GM19025 (cell line): Measurements from ENCODE around the gene MOV10.
"Not testable (repeated sequence)": the region's sequence is repeated elsewhere in the genome, so short reads cannot be mapped to it uniquely, and the experiment has no call there.

Source experiments
- ATAC-seq: cut with Tn5 transposase; IDR thresholded peaks from one replicate; pipeline ENCODE4 v1.9.1; 2021; ENCODE audit warnings: mild to moderate bottlenecking, low read depth, moderate library complexity; ENCODE audit not compliant: unreplicated experiment

The MOV10 gene, protein sequence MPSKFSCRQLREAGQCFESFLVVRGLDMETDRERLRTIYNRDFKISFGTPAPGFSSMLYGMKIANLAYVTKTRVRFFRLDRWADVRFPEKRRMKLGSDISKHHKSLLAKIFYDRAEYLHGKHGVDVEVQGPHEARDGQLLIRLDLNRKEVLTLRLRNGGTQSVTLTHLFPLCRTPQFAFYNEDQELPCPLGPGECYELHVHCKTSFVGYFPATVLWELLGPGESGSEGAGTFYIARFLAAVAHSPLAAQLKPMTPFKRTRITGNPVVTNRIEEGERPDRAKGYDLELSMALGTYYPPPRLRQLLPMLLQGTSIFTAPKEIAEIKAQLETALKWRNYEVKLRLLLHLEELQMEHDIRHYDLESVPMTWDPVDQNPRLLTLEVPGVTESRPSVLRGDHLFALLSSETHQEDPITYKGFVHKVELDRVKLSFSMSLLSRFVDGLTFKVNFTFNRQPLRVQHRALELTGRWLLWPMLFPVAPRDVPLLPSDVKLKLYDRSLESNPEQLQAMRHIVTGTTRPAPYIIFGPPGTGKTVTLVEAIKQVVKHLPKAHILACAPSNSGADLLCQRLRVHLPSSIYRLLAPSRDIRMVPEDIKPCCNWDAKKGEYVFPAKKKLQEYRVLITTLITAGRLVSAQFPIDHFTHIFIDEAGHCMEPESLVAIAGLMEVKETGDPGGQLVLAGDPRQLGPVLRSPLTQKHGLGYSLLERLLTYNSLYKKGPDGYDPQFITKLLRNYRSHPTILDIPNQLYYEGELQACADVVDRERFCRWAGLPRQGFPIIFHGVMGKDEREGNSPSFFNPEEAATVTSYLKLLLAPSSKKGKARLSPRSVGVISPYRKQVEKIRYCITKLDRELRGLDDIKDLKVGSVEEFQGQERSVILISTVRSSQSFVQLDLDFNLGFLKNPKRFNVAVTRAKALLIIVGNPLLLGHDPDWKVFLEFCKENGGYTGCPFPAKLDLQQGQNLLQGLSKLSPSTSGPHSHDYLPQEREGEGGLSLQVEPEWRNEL

DNA sequence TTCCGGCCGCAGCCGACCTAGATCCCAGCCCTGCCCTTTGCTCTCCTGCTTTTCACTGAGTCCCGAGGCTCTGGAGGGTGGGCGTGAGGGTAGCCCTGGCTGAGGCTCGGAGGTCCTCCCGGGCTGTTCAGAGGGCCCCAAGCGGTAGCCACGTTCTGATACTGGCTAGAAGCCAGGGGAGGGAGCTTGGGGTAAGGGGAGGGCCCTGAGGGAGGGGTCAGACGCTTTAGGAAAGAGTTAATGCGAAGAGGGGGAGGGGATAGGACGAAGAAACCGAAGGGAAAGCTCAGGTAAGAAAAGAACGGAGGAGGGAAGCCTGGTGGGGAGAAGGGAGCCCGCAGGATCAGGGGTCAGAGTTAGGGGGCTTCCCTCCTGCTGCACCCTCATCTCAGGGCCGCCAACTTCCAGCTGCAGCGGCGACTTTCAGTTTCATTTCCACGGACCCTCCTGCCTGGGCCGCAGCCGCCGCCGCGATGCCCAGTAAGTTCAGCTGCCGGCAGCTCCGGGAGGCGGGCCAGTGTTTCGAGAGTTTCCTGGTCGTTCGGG, at the start of gene MOV10:
MOV10 (plus strand) TSS at position 220 of the 546 bp plus-strand sequence; CDS start at position 474, 254 bp downstream.
- ATAC-seq, result peak; percentile 58

DNA sequence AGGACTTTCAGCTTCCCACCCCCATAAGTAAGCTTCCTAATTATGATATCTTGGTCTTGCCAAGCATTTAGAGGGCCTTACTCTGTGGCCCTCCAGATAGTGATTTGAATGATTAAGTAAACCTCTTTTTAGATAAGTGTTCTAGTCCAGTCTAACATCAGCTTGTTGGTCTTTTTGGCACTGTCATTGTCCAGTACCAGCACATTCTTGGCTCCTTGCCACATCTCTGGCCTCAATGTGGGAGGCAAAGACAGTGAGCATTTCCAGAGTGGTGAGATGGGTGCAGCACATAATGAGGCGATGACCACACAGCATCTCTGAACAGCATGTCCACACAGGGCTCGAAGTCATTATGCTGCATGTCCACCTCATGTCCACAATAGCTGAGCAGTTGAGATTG, 48.8 kb upstream of the MOV10 start:
- ATAC-seq, result no peak

DNA sequence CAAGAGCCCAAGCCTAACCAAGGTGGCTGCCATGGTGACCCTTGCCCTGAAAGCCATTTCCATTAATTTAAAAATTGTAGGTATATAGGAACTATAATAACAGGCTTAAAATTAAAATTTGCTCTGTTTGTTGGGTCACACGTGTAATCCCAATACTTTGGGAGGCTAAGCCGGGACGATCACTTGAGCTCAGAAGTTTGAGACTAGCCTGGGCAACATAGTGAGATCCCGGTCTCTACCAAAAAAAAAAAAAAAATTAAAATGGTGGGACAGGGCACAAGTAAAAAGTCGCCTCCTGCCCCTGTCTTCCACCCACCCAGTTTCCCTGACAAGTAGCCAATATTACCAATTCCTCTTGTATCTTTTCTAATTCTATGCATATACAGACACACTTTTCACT, 48.3 kb upstream of the MOV10 start:
- ATAC-seq, result no peak

GRCh38 chr1:112626887-112627286, 47.6 kb upstream of the MOV10 start:
- no peak for ATAC-seq

GRCh38 chr1:112628516-112628915, 45.9 kb upstream of the MOV10 start:
- ATAC-seq, result no peak

- no peak for ATAC-seq
Measured at GRCh38 chr1:112629256-112629655, 45.2 kb upstream of the MOV10 start.

GRCh38 chr1:112633628-112634027, 40.8 kb upstream of the MOV10 start:
- ATAC-seq, result no peak

- no peak for ATAC-seq
Measured at GRCh38 chr1:112634367-112634766, 40.1 kb upstream of the MOV10 start.

DNA sequence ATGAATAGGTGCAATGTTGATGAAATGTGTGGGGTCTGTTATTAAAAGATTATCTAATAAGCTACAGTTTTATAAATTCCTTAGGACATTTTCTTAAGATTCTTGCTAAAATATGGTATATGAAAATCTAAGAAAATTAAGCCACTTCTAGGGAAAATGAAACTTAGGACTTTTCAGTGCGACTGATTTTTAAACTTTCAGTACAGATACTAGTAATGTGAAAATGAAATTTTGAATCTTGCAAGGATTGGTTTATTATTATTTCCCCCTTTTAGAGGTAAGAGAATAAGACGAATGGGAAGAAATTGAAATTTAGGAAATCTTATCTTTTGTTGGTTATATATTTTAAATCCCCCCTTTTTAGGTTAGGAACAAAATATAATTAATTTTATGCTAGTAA, 38.4 kb upstream of the MOV10 start:
- no peak for ATAC-seq

- ATAC-seq, result peak; percentile 42
Measured at GRCh38 chr1:112636597-112637253, 37.7 kb upstream of the MOV10 start.

GRCh38 chr1:112637254-112638109, 37.0 kb upstream of the MOV10 start:
- ATAC-seq, result no peak

- ATAC-seq, result no peak
Measured at GRCh38 chr1:112638110-112638428, 36.4 kb upstream of the MOV10 start.

- not testable (repeated sequence) for ATAC-seq
Measured at GRCh38 chr1:112640437-112640836, 34.0 kb upstream of the MOV10 start.

GRCh38 chr1:112643080-112643479, 31.4 kb upstream of the MOV10 start:
- no peak for ATAC-seq

DNA sequence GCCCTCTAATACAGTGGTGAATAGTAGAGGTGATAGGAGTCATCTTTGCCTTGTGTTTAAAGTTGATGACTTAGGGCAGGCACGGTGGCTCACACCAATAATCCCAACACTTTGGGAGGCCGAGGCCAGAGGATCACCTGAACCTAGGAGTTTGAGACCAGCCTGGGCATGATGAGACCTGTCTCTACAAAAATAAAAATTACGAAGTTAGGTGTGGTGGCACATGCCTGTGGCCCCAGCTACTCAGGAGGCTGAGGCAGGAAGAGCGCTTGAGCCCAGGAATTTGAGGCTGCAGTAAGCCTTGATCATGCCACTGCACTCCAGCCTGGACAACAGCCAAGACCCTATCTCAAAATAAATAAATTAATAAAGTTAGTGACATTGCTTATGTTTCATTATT, 28.2 kb upstream of the MOV10 start:
- ATAC-seq, result no peak

GRCh38 chr1:112651205-112651604, 23.3 kb upstream of the MOV10 start:
- no peak for ATAC-seq

DNA sequence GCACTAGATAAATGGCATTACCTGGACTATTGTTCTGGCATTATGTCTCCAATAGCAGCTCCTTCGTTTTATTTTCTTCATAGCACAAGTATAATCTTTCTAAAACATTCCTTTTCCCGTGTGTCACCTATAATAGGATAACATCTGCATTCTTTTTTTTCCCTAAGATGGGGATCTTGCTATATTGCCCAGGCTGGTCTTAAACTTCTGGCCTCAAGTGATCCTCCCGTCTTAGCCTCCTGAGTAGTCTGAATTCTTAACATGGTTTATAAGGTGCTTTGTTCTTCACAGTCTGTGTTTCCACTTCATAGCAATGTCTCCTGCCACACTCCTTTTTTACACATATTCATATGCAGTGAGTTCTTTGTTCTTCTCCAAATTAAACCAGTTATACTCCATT, 8.6 kb upstream of the MOV10 start:
- no peak for ATAC-seq

- ATAC-seq, result no peak
Measured at GRCh38 chr1:112666946-112667345, 7.5 kb upstream of the MOV10 start.

DNA sequence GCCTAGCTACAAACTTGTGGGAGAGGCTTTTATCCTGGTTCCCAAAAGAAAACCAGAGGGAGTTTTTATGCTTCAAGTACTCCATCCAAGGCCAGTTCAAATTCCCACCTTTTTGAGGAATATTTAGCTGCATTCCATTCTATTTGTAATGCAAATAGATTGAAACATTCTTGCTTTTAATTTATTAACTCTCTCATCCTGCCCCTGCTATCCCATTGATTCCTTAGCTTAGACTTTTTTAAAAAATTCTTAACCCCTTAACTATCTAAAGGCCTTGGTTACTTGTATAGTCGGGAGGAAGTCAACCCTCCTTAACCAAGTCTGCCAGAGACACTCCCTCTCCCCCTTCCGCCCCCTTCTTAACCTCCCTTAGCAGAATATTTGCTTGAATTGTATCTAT, 2.5 kb upstream of the MOV10 start:
- ATAC-seq, result no peak

GRCh38 chr1:112672842-112673241, 1.6 kb upstream of the MOV10 start:
- ATAC-seq, result no peak
